GM21576 (cell line): ENCODE results near the gene PHLPP1.

Experiments
- ATAC-seq: cut with Tn5 transposase; IDR thresholded peaks from one replicate; pipeline ENCODE4 v1.9.1; 2021; ENCODE audit warnings: mild to moderate bottlenecking, moderate library complexity; ENCODE audit not compliant: unreplicated experiment

PHLPP1 gene

GRCh38 chr18:62717169-62717924 is 2.0 kb downstream of the PHLPP1 start:
- ATAC-seq = no peak

GRCh38 chr18:62717925-62718800 is 2.8 kb downstream of the PHLPP1 start:
- ATAC-seq = no peak

GRCh38 chr18:62720048-62720447 is 4.7 kb downstream of the PHLPP1 start:
- ATAC-seq = no peak

GRCh38 chr18:62720766-62721613 is 5.6 kb downstream of the PHLPP1 start:
- no peak for ATAC-seq

- no peak for ATAC-seq
Measured at GRCh38 chr18:62721839-62722795, 6.8 kb downstream of the PHLPP1 start.

- ATAC-seq = no peak
Measured at GRCh38 chr18:62723666-62724281, 8.4 kb downstream of the PHLPP1 start.

- ATAC-seq = no peak
Measured at GRCh38 chr18:62725896-62726295, 10.6 kb downstream of the PHLPP1 start.

GRCh38 chr18:62728254-62728653 is 12.9 kb downstream of the PHLPP1 start:
- ATAC-seq = no peak

- ATAC-seq = peak; percentile 81
Measured at GRCh38 chr18:62729487-62730386, 14.4 kb downstream of the PHLPP1 start.

- no peak for ATAC-seq
Measured at GRCh38 chr18:62730941-62731340, 15.6 kb downstream of the PHLPP1 start.

GRCh38 chr18:62732617-62733016 is 17.3 kb downstream of the PHLPP1 start:
- no peak for ATAC-seq

- no peak for ATAC-seq
Measured at GRCh38 chr18:62734290-62734689, 18.9 kb downstream of the PHLPP1 start.

- no peak for ATAC-seq
Measured at GRCh38 chr18:62735387-62735786, 20.0 kb downstream of the PHLPP1 start.

- no peak for ATAC-seq
Measured at GRCh38 chr18:62736077-62736855, 20.9 kb downstream of the PHLPP1 start.

GRCh38 chr18:62737241-62737873 is 22.0 kb downstream of the PHLPP1 start:
- ATAC-seq = no peak

GRCh38 chr18:62738639-62739038 is 23.3 kb downstream of the PHLPP1 start:
- no peak for ATAC-seq

- ATAC-seq = no peak
Measured at GRCh38 chr18:62739911-62740310, 24.6 kb downstream of the PHLPP1 start.
